Measurements from ENCODE around the gene SLC2A9. TPM values are rescaled to one million over a fixed set of nuclear protein-coding genes. Genes with fewer than 3 reads are reported as not detected.

SLC2A9 gene
- total and polyA plus RNA-seq, 2 of the 4 experiments (the other 2 are of a cell fraction), result 0.72 to 2.1 TPM

DNA sequence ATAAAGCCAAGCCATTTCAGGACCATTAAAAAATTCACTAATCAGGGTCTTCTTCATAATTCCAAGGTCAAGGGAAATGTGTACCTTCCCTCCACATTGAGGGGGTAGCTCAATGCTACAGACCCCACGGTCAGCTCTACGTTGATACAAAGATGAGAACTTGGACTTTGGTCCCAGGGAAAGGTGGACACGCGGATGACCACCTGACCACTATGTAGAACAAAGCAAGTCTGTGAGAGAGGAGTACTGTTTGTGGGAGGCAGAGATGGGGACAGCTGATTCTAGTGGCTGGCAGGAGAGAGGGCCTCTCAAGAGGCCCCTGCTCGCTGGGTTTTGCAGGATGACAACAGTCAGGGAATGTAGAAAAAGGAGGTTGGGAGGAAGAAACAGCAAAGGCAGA lies 58.0 kb downstream of the SLC2A9 start:
- H3K36me3 ChIP-seq (ENCODE audit: control insufficient read depth, insufficient read depth, low read length), result no peaks in the 10 kb centered on the region
- BruUV-seq (replicated peaks), result no TSS peak
- H3K18ac ChIP-seq (ENCODE audit: low read depth, low read length), result no peak overlapping the region
- TF ChIP-seq ELK1 (IDR thresholded peaks at IDR 0.05; ENCODE audit: borderline replicate concordance, low read depth, low read length) (no peak), RCOR1 (IDR thresholded peaks at IDR 0.05; ENCODE audit: insufficient replicate concordance, low read length) (no peak), MAFK (IDR thresholded peaks at IDR 0.05; ENCODE audit: low read depth, low read length) (no peak), SMC3 (IDR thresholded peaks at IDR 0.05; ENCODE audit: low read depth, low read length) (no peak), RFX5 (IDR thresholded peaks at IDR 0.05; ENCODE audit: low read depth, low read length) (no peak), POLR2A (IDR thresholded peaks at IDR 0.05; ENCODE audit: low read depth, low read length) (no peak), FOS (IDR thresholded peaks at IDR 0.05; ENCODE audit: low read depth, low read length) (no peak), CTCF (conservative IDR thresholded peaks at IDR 0.05; ENCODE audit: low read depth, low read length) (no peak), MXI1 (IDR thresholded peaks at IDR 0.05; ENCODE audit: borderline replicate concordance, low read depth, low read length) (no peak), RAD21 (IDR thresholded peaks at IDR 0.05; ENCODE audit: low read length) (no peak), CEBPB (IDR thresholded peaks at IDR 0.05; ENCODE audit: low read depth, low read length) (no peak), CHD1 (IDR thresholded peaks at IDR 0.05; ENCODE audit: low read depth, low read length) (no peak), NFE2L2 (IDR thresholded peaks at IDR 0.05; ENCODE audit: low read depth, low read length) (no peak), BHLHE40 (IDR thresholded peaks at IDR 0.05; ENCODE audit: low read depth, low read length) (no peak), MAZ (IDR thresholded peaks at IDR 0.05; ENCODE audit: borderline replicate concordance, low read depth, low read length) (no peak)
- TF ChIP-seq, protein P1, sequence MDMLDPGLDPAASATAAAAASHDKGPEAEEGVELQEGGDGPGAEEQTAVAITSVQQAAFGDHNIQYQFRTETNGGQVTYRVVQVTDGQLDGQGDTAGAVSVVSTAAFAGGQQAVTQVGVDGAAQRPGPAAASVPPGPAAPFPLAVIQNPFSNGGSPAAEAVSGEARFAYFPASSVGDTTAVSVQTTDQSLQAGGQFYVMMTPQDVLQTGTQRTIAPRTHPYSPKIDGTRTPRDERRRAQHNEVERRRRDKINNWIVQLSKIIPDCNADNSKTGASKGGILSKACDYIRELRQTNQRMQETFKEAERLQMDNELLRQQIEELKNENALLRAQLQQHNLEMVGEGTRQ (IDR thresholded peaks at IDR 0.05; ENCODE audit: low read depth, low read length), result no peak
- no peak overlapping the region for H2BK120ac ChIP-seq (ENCODE audit: low read depth, low read length)
- H4K91ac ChIP-seq (ENCODE audit: insufficient read depth, low read depth, low read length), result no peak overlapping the region
- no CpG with 5 or more reads among the region's 5 CpGs for WGBS, 2 experiments (ENCODE audit: extremely low coverage in 2 of 2, insufficient read length in 1 of 2)
- H3K4ac ChIP-seq (ENCODE audit: low read depth, low read length), result no peak overlapping the region
- no peaks in the 10 kb centered on the region for H3K9me1 ChIP-seq (ENCODE audit: insufficient read depth, low read length)
- CTCF ChIA-PET, result no interaction called here
- no peak overlapping the region for H2BK15ac ChIP-seq (ENCODE audit: low read depth, low read length)
- dilution Hi-C loops (cut with HindIII; ENCODE audit: low sequenced_read_pairs, unreplicated experiment), result no loop called here
- H2BK20ac ChIP-seq (ENCODE audit: low read depth, low read length), result no peak overlapping the region
- no peak overlapping the region for H3K27ac ChIP-seq (ENCODE audit: insufficient read depth, low read length)
- H3K14ac ChIP-seq (replicated peaks; ENCODE audit: low read depth, low read length), result no peak overlapping the region
- intact Hi-C loops (cut with micrococcal nuclease), result no loop called here
- H3K79me1 ChIP-seq (ENCODE audit: low read depth in 1 of 2, low read length in 2 of 2), result no peaks in the 10 kb centered on the region
- H2BK5ac ChIP-seq (ENCODE audit: low read depth, low read length, poor library complexity, severe bottlenecking), result no peak overlapping the region
- H3K9ac ChIP-seq (ENCODE audit: low read depth, low read length), result no peak overlapping the region
- H4K8ac ChIP-seq (ENCODE audit: low read depth in 2 of 2, low read length in 2 of 2), result no peak overlapping the region
- H4K5ac ChIP-seq (ENCODE audit: low read depth, low read length), result no peak overlapping the region
- H3K4me3 ChIP-seq (ENCODE audit: insufficient read depth, low read depth, low read length), result no peak overlapping the region
- POLR2A ChIA-PET (ENCODE audit: unreplicated experiment), result no interaction called here
- ATAC-seq (ENCODE audit: low read depth) (no peak), DNase-seq (no peak)
- no peak overlapping the region for H3K23ac ChIP-seq (ENCODE audit: low read depth, low read length)
- no peaks in the 10 kb centered on the region; the same call in 1 of the 2 replicates for H3K4me1 ChIP-seq (ENCODE audit: control insufficient read depth, insufficient read depth, low read length)
- no peak overlapping the region for H2AK5ac ChIP-seq (ENCODE audit: low read depth, low read length)
- no peak overlapping the region for H2AFZ ChIP-seq (replicated peaks; ENCODE audit: low read length, poor library complexity)
- H2AK9ac ChIP-seq (replicated peaks; ENCODE audit: low read depth, low read length, poor library complexity), result no peak overlapping the region
- no peaks in the 10 kb centered on the region for H4K20me1 ChIP-seq (ENCODE audit: insufficient read depth, low read length)
- in situ Hi-C loops (cut with MboI; ENCODE audit: low sequenced_read_pairs), result no loop called here
- H3K27me3 ChIP-seq (ENCODE audit: control insufficient read depth, insufficient read depth, low read length), result no peaks in the 10 kb centered on the region
- H3K9me3 ChIP-seq (ENCODE audit: control insufficient read depth, insufficient read depth, low read length), result peaks cover 2% of the 10 kb centered on the region; the same call in 1 of the 2 replicates
- no peak overlapping the region for H3K4me2 ChIP-seq (ENCODE audit: low read depth, low read length)
- H3K56ac ChIP-seq (ENCODE audit: extremely low read depth, insufficient read depth, low read length), result no peak overlapping the region
